Activated CD4-positive, alpha-beta T cell treated with anti-CD3 and anti-CD28 coated beads, Interleukin-2, amount 10 ng/mL, durations not matched to agents 24 days and 14 days (primary cell): ENCODE data around the gene MRM3. TPM values are rescaled to one million over a fixed set of nuclear protein-coding genes. Genes with fewer than 3 reads are reported as not detected.
"Not testable (repeated sequence)": the region's sequence is repeated elsewhere in the genome, so short reads cannot be mapped to it uniquely, and the experiment has no call there.

Source experiments
- DNase-seq: peaks from one replicate; pipeline ENCODE4 v3.0.0; 2022
- H3K27ac Mint-ChIP-seq: one replicate; pipeline ENCODE4 v1.8.0; 2022; ENCODE audit warnings: mild to moderate bottlenecking, mixed read lengths
- H3K27me3 Mint-ChIP-seq: one replicate; pipeline ENCODE4 v1.8.0; 2022; ENCODE audit warnings: mixed read lengths
- H3K36me3 Mint-ChIP-seq: one replicate; pipeline ENCODE4 v1.8.0; 2022; ENCODE audit warnings: low read depth, mild to moderate bottlenecking, mixed read lengths
- H3K4me1 Mint-ChIP-seq: one replicate; pipeline ENCODE4 v1.8.0; 2021; ENCODE audit warnings: mixed read lengths
- H3K4me3 Mint-ChIP-seq: one replicate; pipeline ENCODE4 v1.8.0; 2022; ENCODE audit warnings: mild to moderate bottlenecking, moderate library complexity, mixed read lengths
- H3K9me3 Mint-ChIP-seq: one replicate; pipeline ENCODE4 v1.8.0; 2021; ENCODE audit warnings: mixed read lengths
- intact Hi-C: fragments of 100-400 bp; cut with micrococcal nuclease; formaldehyde crosslinking; loops from one replicate; pipeline ENCODE4 v1.15.1; 2023
- total RNA-seq: library from RNA; stranded (reverse); gene quantifications from 2 replicates; pipeline ENCODE4 v1.2.3, GENCODE V29; 2022

The MRM3 gene
- total RNA-seq, 1 donor from 2014 or later, result 33.1 TPM

DNA sequence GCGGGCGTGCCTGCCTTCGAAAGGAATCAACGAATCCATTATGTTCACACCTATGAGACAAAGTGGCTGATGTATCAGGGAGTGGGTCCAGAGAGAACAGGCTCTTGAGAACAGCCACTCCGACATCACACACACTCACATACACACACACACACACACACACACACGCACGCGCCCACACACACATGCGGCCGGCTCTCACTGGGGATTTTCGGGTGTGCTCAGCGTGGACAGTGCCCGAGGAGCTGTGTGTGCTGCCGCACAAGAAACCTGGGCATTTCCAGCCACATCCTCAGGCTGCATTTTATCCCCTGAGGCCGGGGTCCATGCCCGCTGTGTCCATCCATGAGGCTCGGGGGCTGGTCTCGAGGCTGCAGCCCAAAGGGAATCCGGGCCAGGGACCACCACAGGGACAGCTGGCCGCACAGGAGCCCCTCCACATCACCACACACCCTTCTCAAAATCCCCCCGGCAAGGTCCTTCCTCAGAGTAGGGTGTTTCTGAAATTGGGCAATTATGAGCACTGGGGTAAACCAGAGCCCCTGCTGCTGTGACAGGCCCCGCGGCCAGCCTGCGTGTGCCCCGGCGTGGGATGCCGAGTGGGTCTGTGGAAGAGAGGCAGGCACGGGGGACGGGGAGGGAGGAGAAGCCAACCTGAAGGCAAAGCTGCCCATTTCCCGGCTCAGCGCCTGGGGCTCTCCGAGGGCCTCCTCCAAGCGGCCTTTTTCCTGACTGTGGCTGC lies 24.8 kb downstream of the MRM3 start:
- no peak for DNase-seq
- Mint-ChIP-seq H3K4me1 (no peaks in the 10 kb centered on the region), H3K36me3 (no peaks in the 10 kb centered on the region), H3K4me3 (no peak overlapping the region), H3K27me3 (no peaks in the 10 kb centered on the region), H3K9me3 (no peaks in the 10 kb centered on the region), H3K27ac (no peak overlapping the region)
- intact Hi-C loops, result no loop called here

DNA sequence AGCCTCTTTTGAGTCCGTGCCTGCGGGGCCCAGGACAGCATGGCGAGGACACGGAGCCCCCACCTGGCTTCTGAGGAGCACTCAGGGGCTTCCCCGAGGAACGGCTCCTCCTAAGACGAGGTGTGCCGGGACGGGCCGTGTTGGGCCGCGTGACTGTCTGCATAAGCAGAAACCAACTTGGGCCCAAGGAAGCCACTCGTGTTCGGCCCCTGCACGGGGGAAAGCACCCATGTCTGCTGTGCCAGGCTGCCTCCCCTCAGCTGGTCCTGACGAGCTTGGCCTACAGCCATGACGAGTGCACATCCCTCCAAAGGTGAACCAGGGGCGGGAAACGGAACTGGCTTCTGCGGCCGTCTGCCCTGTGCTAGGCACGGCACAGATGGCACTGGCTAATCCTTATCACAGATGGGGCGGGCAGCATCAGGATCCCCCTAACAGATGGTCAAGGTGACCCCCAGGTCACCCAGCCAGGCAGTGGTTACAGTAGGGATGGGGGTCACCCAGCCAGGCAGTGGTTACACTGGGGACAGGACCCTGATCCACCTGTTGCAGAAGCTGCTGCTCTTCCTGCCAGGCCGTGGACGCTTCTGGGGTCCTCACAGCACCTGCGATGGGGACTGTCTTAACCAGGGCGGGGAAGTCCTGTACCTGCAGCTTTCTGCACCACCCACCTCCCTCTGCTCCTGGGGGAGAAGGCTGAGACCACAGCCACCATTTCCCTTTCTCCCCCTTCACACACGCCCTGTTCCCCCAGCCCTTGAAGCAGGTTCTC lies 25.6 kb downstream of the MRM3 start:
- intact Hi-C loops, result no loop called here
- Mint-ChIP-seq H3K27ac (no peak overlapping the region), H3K9me3 (no peaks in the 10 kb centered on the region), H3K36me3 (no peaks in the 10 kb centered on the region), H3K4me3 (no peak overlapping the region), H3K27me3 (no peaks in the 10 kb centered on the region), H3K4me1 (no peaks in the 10 kb centered on the region)
- DNase-seq, result no peak

DNA sequence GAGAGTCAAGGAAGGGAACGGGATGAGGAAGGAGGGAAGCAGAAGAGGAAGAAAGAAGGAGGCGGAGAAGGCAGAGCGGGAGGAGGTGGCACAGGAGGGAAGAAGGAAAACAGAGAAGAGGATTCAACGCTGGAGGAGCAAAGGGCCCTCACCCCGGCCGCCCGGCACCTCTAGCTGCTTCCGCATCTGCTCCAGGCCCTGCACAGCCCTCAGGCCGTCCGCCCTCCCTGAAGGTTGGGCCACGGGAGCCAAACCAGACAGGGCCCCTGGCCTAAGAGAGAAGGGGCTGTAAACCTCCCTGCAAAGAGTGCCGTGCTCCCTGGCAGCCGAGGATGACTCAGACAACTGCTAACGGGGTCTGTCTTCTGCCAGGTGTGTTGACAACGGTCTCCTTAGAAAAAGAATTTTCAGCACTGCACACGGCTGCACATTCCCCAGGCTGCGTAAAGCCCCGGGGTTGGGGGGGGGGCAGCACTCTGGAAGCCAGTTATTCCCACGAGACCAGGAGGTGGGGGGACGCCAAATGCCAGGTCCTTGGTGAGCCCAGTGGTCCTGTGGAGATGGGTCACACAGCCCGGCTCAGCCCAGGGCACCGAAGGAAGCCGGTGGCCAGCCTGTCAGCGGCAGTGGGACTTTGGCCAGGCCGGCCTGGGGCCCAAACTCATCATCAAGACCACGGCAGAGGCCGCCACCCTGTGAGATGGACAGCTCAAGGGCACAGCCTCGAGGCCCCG lies 29.1 kb downstream of the MRM3 start:
- DNase-seq, result no peak
- no peak overlapping the region for H3K27ac Mint-ChIP-seq
- H3K27me3 Mint-ChIP-seq, result no peaks in the 10 kb centered on the region
- intact Hi-C loops, result no loop called here
- no peak overlapping the region for H3K4me3 Mint-ChIP-seq
- H3K36me3 Mint-ChIP-seq, result no peaks in the 10 kb centered on the region
- no peaks in the 10 kb centered on the region for H3K9me3 Mint-ChIP-seq
- H3K4me1 Mint-ChIP-seq, result no peaks in the 10 kb centered on the region

DNA sequence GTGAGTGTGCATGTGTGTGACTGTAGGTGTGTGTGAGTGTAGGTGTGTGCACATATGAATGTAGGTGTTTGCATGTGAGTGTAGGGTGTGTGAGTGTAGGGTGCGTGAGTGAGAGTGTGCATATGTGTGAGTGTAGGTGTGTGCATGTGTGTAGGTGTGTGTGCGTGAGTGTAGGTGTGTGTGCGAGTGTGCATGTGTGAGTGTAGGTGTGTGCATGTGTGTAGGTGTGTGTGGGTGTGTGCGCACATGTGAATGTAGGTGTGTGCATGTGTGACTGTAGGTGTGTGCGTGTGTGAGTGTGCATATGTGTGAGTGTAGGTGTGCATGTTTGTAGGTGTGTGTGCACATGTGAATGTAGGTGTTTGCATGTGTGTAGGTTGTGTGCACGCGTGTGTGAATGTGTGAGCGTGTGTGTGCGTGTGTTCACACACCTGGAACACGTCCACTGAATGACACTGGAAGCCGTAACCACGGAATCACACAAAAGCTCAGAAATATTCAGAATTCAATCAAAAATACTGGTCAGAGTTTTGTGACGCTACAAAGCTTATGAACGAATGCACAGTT lies 30.6 kb downstream of the MRM3 start:
- H3K27me3 Mint-ChIP-seq, result no peaks in the 10 kb centered on the region
- H3K9me3 Mint-ChIP-seq, result no peaks in the 10 kb centered on the region
- no peaks in the 10 kb centered on the region for H3K36me3 Mint-ChIP-seq
- no peak overlapping the region for H3K27ac Mint-ChIP-seq
- H3K4me1 Mint-ChIP-seq, result no peaks in the 10 kb centered on the region
- intact Hi-C loops, result no loop called here
- H3K4me3 Mint-ChIP-seq, result no peak overlapping the region
- DNase-seq, result no peak

DNA sequence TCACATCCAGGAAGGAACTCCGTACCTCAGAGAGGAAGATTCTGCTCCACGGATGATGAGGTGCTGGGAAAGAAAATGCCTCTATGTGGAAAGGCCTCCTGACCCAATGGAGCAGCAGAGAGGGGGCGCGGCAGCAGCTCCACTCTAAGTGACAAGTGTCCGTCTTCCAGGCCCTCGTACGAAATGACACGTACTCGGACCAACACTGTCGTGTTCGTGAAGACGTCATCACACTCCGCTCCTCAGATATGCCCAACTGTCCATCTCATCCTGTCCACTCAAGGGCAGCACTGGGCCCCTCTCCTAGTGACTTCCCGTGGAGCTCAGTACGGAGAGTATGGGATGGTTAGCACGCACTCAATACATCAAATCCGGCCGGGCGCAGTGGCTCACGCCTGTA lies 32.2 kb downstream of the MRM3 start:
- H3K9me3 Mint-ChIP-seq, result no peaks in the 10 kb centered on the region
- no peak overlapping the region for H3K4me3 Mint-ChIP-seq
- H3K36me3 Mint-ChIP-seq, result no peaks in the 10 kb centered on the region
- no peak for DNase-seq
- H3K4me1 Mint-ChIP-seq, result no peaks in the 10 kb centered on the region
- no peaks in the 10 kb centered on the region for H3K27me3 Mint-ChIP-seq
- intact Hi-C loops, result no loop called here
- no peak overlapping the region for H3K27ac Mint-ChIP-seq

DNA sequence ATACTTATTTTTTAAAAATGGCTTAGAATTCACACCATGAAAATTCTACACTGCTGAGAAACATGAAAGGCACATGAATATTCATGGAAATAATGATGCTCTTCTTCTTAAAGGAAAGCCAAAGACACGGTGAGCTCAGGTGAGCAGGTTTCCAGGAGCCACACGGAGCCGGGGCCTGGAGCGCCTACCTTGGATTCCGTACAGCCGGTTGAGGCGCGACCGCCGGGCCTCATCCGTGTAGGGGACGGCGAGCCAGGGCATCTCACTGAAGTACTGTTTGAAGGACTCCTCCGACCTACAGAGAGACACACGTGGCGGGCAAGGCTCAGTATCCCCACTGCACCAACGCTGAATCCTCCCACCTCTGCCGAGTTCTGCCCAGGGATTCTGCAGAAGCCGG lies 37.1 kb downstream of the MRM3 start:
- Mint-ChIP-seq H3K4me3 (no peak overlapping the region), H3K36me3 (no peaks in the 10 kb centered on the region), H3K9me3 (no peaks in the 10 kb centered on the region), H3K4me1 (no peaks in the 10 kb centered on the region), H3K27me3 (no peaks in the 10 kb centered on the region), H3K27ac (no peak overlapping the region)
- intact Hi-C loops, result no loop called here
- no peak for DNase-seq

DNA sequence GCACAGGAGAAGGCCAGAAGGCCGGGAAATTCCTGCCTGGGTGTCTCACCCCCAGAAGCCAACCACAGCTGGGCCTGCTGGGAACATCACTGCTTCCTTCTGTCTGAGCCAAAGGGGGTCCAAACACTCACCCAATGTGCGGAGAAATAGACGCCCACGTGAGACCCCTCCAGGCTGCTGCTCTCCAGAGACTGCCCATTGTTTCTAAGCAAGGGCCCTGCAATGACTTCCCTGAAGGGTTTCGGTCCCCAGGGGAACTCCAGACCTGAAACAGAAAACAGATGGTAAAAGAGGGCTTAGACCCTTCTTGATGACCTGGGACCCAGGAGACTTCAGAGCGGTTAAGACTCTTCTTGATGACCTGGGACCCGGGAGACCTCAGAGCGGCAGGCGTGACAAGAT lies 41.3 kb downstream of the MRM3 start:
- H3K9me3 Mint-ChIP-seq, result no peaks in the 10 kb centered on the region
- H3K27ac Mint-ChIP-seq, result no peak overlapping the region
- H3K4me1 Mint-ChIP-seq, result no peaks in the 10 kb centered on the region
- intact Hi-C loops, result no loop called here
- no peak for DNase-seq
- H3K36me3 Mint-ChIP-seq, result no peaks in the 10 kb centered on the region
- no peak overlapping the region for H3K4me3 Mint-ChIP-seq
- H3K27me3 Mint-ChIP-seq, result no peaks in the 10 kb centered on the region

DNA sequence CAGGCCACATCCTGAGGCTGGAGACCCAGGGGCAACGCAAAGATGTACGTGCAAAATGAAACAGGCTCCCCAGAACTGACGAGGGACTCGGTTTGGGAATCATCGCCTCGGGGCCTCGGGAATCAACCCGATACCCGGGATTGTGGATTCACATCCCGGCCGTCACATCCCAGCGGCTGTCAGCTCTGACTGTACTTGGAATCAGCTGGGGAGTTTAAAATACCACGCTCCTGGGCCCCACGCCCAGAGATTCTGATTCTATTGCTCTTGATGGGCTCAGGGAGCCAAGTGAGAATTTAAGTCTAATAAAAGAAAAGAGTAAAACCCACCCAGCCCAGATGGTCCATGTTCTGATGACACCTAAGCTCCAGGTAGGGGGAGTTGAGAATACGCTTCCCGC lies 42.2 kb downstream of the MRM3 start:
- Mint-ChIP-seq H3K36me3 (no peaks in the 10 kb centered on the region), H3K4me3 (no peak overlapping the region), H3K9me3 (no peaks in the 10 kb centered on the region), H3K27me3 (no peaks in the 10 kb centered on the region), H3K27ac (no peak overlapping the region), H3K4me1 (no peaks in the 10 kb centered on the region)
- DNase-seq, result no peak
- intact Hi-C loops, result no loop called here

DNA sequence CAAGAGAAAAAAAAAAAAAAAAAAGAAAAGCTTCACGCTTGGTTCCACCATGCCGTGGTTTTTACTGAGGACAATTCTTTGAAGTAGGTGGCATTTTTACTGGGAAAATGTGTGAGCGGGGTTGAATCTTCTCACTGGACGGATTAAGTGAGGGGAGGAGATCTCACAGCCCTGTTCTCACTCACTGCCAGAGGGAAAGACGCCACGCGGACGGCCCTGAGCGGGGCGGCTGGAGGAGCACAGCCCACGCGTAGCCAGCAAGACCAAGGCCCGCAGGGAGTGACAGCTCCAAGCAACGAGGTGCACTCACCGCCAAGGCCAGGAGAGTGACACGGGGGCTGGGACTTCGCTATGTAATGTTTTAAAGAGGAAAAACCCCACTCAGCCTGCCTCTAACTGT lies 43.1 kb downstream of the MRM3 start:
- H3K9me3 Mint-ChIP-seq, result no peaks in the 10 kb centered on the region
- H3K27ac Mint-ChIP-seq, result no peak overlapping the region
- intact Hi-C loops, result no loop called here
- no peaks in the 10 kb centered on the region for H3K36me3 Mint-ChIP-seq
- no peaks in the 10 kb centered on the region for H3K4me1 Mint-ChIP-seq
- no peaks in the 10 kb centered on the region for H3K27me3 Mint-ChIP-seq
- no peak for DNase-seq
- no peak overlapping the region for H3K4me3 Mint-ChIP-seq

DNA sequence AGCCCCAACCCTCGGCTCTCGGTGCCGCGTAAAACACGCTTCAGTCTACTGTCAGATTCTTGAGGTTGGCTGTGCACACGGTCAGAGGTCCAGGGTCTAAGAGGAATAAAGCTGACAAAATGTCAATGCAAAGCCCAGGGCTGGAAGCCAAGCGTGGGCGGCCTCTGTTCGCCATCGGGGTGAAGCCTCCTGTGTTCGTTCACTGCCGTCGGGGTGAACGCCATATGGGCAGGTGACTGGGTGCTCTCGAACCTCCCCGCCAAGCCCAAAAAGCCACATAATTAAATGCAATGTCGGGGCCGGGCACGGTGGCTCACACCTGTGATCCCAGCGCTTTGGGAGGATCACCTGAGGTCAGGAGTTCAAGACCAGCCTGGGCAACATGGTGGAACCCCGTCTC lies 44.6 kb downstream of the MRM3 start:
- Mint-ChIP-seq H3K36me3 (no peaks in the 10 kb centered on the region), H3K4me3 (no peak overlapping the region), H3K9me3 (no peaks in the 10 kb centered on the region), H3K27me3 (no peaks in the 10 kb centered on the region), H3K27ac (no peak overlapping the region), H3K4me1 (no peaks in the 10 kb centered on the region)
- intact Hi-C loops, result no loop called here
- DNase-seq, result no peak

DNA sequence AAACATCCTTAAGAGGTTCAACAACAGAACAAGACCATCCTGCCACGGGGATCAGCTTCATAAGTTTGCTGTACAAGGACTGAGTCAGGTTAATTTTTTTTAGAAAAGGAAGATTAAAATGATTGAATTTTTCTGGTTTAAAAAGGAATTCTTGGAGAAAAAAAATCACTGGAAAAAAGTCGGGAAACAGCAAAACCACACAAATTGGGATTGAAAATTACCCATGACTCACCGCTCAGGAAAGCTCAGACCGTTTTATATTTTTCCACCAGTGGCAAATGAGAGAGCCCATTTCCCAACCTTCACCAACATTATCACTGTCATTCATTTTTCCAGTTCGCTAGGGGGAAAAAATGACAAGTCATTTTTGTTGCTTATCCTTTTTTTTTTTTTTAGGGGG lies 46.6 kb downstream of the MRM3 start:
- Mint-ChIP-seq H3K4me1 (no peaks in the 10 kb centered on the region), H3K27me3 (no peaks in the 10 kb centered on the region), H3K4me3 (no peak overlapping the region), H3K9me3 (no peaks in the 10 kb centered on the region), H3K27ac (no peak overlapping the region), H3K36me3 (no peaks in the 10 kb centered on the region)
- no peak for DNase-seq
- intact Hi-C loops, result no loop called here

DNA sequence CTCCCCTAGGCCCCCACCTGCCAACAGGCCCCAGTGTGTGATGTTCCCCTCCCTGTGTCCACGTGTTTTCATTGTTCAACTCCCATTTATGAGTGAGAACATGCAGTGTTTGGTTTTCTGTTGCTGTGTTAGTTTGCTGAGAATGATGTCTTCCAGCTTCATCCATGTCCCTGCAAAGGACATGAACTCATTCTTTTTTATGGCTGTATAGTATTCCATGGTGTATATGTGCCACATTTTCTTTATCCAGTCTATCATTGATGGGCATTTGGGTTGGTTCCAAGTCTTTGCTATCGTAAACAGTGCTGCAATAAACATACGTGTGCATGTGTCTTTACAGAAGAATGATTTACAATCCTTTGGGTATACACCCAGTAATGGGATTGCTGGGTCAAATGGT lies 47.5 kb downstream of the MRM3 start:
- intact Hi-C loops, H3K9me3 Mint-ChIP-seq, H3K36me3 Mint-ChIP-seq, H3K4me3 Mint-ChIP-seq, H3K27ac Mint-ChIP-seq, H3K27me3 Mint-ChIP-seq, H3K4me1 Mint-ChIP-seq, DNase-seq: not testable (repeated sequence)

DNA sequence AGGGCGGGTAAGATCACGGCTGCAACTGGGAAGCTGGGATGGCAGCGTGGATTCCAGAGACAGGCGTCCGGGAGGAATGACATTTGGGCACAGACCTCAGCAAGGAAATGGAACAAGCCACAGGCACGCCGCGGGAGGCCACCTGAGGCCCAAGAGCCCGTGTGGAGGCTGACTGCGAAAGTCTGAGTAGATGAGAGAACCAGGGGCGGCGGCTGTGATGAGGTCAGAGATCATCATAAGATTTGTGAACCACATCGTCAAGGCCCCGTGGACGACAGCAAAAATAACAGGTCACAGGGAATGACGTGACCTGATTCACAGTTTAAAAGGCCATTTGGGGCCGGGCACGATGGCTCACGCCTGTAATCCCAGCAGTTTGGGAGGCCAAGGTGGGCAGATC lies 48.2 kb downstream of the MRM3 start:
- Mint-ChIP-seq H3K27me3 (no peaks in the 10 kb centered on the region), H3K36me3 (no peaks in the 10 kb centered on the region), H3K27ac (no peak overlapping the region), H3K4me3 (no peak overlapping the region), H3K4me1 (no peaks in the 10 kb centered on the region), H3K9me3 (no peaks in the 10 kb centered on the region)
- intact Hi-C loops, result no loop called here
- DNase-seq, result no peak

DNA sequence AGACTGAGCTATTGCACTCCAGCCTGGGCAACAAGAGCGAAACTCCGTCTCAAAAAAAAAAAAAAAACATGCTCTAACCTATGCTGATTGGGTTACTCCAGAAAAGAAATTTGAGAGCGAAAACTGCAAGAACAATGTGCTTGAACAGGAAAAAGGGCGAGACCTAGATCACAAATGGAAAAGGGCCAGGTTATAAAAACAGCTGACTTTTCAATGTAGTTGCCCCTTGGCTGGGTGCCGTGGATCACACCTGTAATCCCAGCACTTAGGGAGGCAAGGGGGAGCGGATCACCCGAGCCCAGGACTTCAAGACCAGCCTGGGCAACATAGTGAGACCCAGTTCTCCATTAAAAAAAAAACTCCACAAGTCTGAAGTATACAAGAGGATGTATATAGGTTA lies 48.8 kb downstream of the MRM3 start:
- Mint-ChIP-seq H3K27ac (no peak overlapping the region), H3K27me3 (no peaks in the 10 kb centered on the region), H3K36me3 (no peaks in the 10 kb centered on the region), H3K4me1 (no peaks in the 10 kb centered on the region), H3K4me3 (no peak overlapping the region), H3K9me3 (no peaks in the 10 kb centered on the region)
- intact Hi-C loops, result no loop called here
- no peak for DNase-seq
